ENCODE data around the gene TMC7.

Gene TMC7

GRCh38 chr16:18983565-18984434 is at the start of gene TMC7:
TMC7 (plus strand) TSS chr16:18983934; CDS start chr16:18984064, 130 bp downstream.
- TF ChIP-seq CTCF (IDR thresholded peaks at IDR 0.05; ENCODE audit: low read depth, low read length): peak; percentile 88
- peak; percentile 43 for DNase-seq (ENCODE audit: extremely low read depth, low read depth)

- no peak for DNase-seq (ENCODE audit: extremely low read depth, low read depth)
- no peak for TF ChIP-seq CTCF (IDR thresholded peaks at IDR 0.05; ENCODE audit: low read depth, low read length)
Observed at GRCh38 chr16:18936727-18937340, 46.9 kb upstream of the TMC7 start.

GRCh38 chr16:18937390-18937789 is 46.3 kb upstream of the TMC7 start:
- no peak for DNase-seq (ENCODE audit: extremely low read depth, low read depth)
- TF ChIP-seq CTCF (IDR thresholded peaks at IDR 0.05; ENCODE audit: low read depth, low read length): no peak

- TF ChIP-seq CTCF (IDR thresholded peaks at IDR 0.05; ENCODE audit: low read depth, low read length): no peak
- DNase-seq (ENCODE audit: extremely low read depth, low read depth): no peak
Observed at GRCh38 chr16:18938986-18939385, 44.7 kb upstream of the TMC7 start.

GRCh38 chr16:18941471-18941870 is 42.3 kb upstream of the TMC7 start:
- TF ChIP-seq CTCF (IDR thresholded peaks at IDR 0.05; ENCODE audit: low read depth, low read length): no peak
- no peak for DNase-seq (ENCODE audit: extremely low read depth, low read depth)

GRCh38 chr16:18942061-18942460 is 41.7 kb upstream of the TMC7 start:
- DNase-seq (ENCODE audit: extremely low read depth, low read depth): no peak
- no peak for TF ChIP-seq CTCF (IDR thresholded peaks at IDR 0.05; ENCODE audit: low read depth, low read length)

- TF ChIP-seq CTCF (IDR thresholded peaks at IDR 0.05; ENCODE audit: low read depth, low read length): no peak
- DNase-seq (ENCODE audit: extremely low read depth, low read depth): no peak
Observed at GRCh38 chr16:18943414-18943813, 40.3 kb upstream of the TMC7 start.

All from AG09319 (cell line).